Measurements from ENCODE around the gene ZNF576.
A peak's percentile ranks its signal among the peaks of the same experiment; 100 is the strongest.

GRCh38 chr19:43634872-43635560, 38.6 kb downstream of the ZNF576 start:
- peak in 1 of 5 experiments; percentile 9 for TF ChIP-seq CTCF (IDR thresholded peaks at IDR 0.05)
- peak in 1 of 2 donors; percentile 30 for TF ChIP-seq EP300 (IDR thresholded peaks at IDR 0.05)

Measured in tibial nerve (tissue), 4 donors.